GM12872 (cell line): ENCODE data around the gene ITSN2.
A peak's percentile ranks its signal among the peaks of the same experiment; 100 is the strongest.

Experiments used
- CTCF ChIP-seq: IDR thresholded peaks from 3 replicates; pipeline ENCODE4 v1.5.1; 2011; ENCODE audit warnings: low read depth, mild to moderate bottlenecking, low read length, moderate library complexity; ENCODE audit not compliant: insufficient read depth

ITSN2 gene

GRCh38 chr2:24239553-24239952 lies 120.8 kb downstream of the ITSN2 start:
- TF ChIP-seq CTCF = no peak

- no peak for TF ChIP-seq CTCF
Observed at GRCh38 chr2:24238158-24238557, 122.2 kb downstream of the ITSN2 start.

GRCh38 chr2:24237313-24237712 lies 123.0 kb downstream of the ITSN2 start:
- 0 out of 3 replicates have a peak, but pooled peaks have one; percentile 5 for TF ChIP-seq CTCF

GRCh38 chr2:24233321-24233720 lies 127.0 kb downstream of the ITSN2 start:
- no peak for TF ChIP-seq CTCF

- TF ChIP-seq CTCF = no peak
Observed at GRCh38 chr2:24231461-24231881, 128.9 kb downstream of the ITSN2 start.

- TF ChIP-seq CTCF = peak; percentile 43; the same call in 1 of the 3 replicates
Observed at GRCh38 chr2:24228470-24228869, 131.9 kb downstream of the ITSN2 start.

GRCh38 chr2:24225499-24226242 lies 134.7 kb downstream of the ITSN2 start:
- TF ChIP-seq CTCF = no peak
